HCT116 (cell line): Measurements from ENCODE around the gene KIF26B.

Experiments
- EZH2 ChIP-seq: fragments of 200-600 bp; sonication (generic); IDR thresholded peaks from 2 replicates; pipeline ENCODE4 v1.6.1; 2017; ENCODE audit warnings: antibody characterized with exemption, mixed run types
- JUND ChIP-seq: IDR thresholded peaks from 2 replicates; pipeline ENCODE4 v1.6.1; 2012
- SIN3A ChIP-seq: IDR thresholded peaks from 2 replicates; pipeline ENCODE4 v1.6.1; 2012; ENCODE audit warnings: low read depth
- SRF ChIP-seq: IDR thresholded peaks from 2 replicates; pipeline ENCODE4 v1.6.1; 2012; ENCODE audit warnings: low read depth
- TF ChIP-seq, protein P1 (sequence below), 3 experiments: fragments of 200-600 bp in 1 of 3; sonication (generic) in 1 of 3; IDR thresholded peaks in 2 of 3; conservative IDR thresholded peaks in 1 of 3; 2 replicates each; pipeline ENCODE4 v1.5.1; 2012 to 2017; ENCODE audit warnings: low read depth in 2 of 3, low read length in 2 of 3, antibody characterized with exemption in 1 of 3, borderline replicate concordance in 1 of 3, control low read depth in 1 of 3, mild to moderate bottlenecking in 1 of 3, mixed read lengths in 1 of 3, mixed run types in 1 of 3, moderate library complexity in 1 of 3; ENCODE audit not compliant: insufficient read depth in 1 of 3

DNA sequence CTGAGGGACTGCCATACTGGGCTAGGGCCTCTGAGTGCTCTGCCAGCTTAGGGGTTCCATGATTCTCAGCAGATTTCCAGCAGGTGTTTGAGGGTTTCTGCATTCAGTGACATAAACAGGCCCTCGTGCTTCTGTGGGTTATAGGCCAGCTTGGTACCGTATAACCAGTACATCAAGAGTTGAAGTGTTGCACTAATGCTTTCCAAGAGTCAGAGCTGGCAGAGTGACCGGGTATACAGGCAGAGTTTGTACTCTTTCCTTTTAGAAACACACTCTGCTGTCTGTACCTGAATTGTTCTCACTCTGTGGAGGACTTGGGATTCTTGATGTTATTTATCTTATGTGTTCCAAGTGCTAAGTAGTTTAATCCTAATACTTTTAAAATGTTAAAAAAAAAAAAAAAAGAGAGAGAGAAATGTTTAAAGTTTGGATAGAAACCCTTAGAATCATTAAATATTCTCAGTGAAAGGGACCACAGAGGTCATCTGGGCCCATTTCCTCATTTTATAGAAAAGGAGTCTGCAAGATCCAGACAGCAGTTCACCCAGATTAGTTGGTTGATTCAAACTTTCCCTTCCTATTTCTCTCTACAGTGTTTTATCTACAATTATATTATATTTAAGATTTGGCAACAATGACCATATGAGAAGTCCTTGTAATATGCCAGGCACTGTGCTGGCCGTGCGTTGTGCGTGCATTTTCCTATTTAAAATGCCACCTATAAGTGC lies 325.8 kb downstream of the KIF26B start:
- TF ChIP-seq, protein P1, sequence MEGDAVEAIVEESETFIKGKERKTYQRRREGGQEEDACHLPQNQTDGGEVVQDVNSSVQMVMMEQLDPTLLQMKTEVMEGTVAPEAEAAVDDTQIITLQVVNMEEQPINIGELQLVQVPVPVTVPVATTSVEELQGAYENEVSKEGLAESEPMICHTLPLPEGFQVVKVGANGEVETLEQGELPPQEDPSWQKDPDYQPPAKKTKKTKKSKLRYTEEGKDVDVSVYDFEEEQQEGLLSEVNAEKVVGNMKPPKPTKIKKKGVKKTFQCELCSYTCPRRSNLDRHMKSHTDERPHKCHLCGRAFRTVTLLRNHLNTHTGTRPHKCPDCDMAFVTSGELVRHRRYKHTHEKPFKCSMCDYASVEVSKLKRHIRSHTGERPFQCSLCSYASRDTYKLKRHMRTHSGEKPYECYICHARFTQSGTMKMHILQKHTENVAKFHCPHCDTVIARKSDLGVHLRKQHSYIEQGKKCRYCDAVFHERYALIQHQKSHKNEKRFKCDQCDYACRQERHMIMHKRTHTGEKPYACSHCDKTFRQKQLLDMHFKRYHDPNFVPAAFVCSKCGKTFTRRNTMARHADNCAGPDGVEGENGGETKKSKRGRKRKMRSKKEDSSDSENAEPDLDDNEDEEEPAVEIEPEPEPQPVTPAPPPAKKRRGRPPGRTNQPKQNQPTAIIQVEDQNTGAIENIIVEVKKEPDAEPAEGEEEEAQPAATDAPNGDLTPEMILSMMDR (IDR thresholded peaks at IDR 0.05 in 2 of 3, conservative IDR thresholded peaks at IDR 0.05 in 1 of 3; ENCODE audit: borderline replicate concordance in 1 of 3, insufficient read depth in 1 of 3, low read depth in 2 of 3, low read length in 2 of 3) = no peak
- TF ChIP-seq SRF (no peak), SIN3A (no peak), JUND (no peak), EZH2 (no peak)
